G401.6 (cell line): ENCODE results near the gene TRPM4.
A peak's percentile ranks its signal among the peaks of the same experiment; 100 is the strongest.
"Not testable (repeated sequence)": the region's sequence is repeated elsewhere in the genome, so short reads cannot be mapped to it uniquely, and the experiment has no call there.

Experiments
- FAIRE-seq: peaks from 2 replicates; lab custom pipeline; 2012; peaks lifted over from hg19 to GRCh38; lab: Jason Lieb, UNC

The TRPM4 gene

DNA sequence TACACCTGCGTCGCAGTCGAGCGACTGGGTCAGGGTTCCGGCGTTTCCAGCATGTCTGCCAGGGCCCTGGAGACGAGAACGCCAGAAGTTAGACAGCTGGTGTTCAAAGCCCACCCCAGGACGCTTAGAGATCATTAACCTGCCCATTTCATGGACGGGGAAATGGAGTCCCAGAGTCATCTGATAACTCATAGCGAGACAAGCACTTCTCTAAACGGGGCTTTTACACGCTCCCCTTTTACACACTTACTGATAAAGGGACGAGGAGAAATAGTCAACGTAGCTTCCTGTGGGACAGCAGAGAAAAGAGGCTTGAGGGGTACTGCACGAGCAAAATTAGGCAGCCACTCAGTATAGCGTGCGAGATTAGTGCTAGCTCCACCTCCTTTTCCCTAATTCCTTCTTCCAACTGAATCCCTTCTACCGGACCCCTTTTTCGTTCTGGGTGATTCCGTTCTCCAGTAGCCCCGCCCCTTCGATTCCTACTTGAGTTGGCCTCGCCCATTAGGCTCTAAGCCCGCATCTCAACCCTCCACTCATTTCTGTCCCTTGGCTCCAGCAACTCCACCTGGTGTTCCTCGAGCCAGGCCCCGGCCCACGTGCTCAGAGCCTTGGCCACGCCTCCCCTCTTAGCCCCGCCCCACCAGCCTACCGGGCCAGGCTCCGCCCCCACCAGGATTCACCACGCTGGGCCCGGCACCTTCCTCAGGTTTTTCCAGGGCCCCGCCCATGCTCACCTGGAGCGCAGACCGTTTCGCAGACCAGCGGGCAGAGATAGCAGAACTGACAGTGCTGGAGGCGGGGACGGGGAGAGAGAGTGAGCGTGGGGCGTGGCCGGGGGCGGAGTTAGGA, 6.1 kb upstream of the TRPM4 start:
- FAIRE-seq: peak; percentile 99

DNA sequence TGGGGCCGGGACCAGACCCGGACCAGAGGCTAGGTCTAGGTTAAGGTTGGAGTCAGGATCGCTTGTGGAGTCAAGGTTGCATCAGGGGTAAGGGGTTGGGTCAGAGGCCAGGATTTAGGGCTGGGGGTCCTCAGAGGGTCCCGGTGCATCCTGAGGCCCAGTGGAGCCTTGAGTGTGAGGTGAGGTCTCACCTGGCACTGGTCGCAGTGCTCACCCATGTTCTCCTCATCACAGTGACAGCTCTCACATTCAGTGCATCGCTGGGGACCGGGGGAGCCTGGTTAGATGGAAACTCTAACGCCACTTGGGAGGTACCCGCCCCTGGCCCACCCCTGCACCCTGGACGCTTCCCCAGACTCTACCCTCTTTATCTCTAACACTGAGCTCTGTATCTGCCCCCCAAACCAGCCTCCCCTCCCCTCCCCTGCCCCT, 5.5 kb upstream of the TRPM4 start:
- no peak for FAIRE-seq

DNA sequence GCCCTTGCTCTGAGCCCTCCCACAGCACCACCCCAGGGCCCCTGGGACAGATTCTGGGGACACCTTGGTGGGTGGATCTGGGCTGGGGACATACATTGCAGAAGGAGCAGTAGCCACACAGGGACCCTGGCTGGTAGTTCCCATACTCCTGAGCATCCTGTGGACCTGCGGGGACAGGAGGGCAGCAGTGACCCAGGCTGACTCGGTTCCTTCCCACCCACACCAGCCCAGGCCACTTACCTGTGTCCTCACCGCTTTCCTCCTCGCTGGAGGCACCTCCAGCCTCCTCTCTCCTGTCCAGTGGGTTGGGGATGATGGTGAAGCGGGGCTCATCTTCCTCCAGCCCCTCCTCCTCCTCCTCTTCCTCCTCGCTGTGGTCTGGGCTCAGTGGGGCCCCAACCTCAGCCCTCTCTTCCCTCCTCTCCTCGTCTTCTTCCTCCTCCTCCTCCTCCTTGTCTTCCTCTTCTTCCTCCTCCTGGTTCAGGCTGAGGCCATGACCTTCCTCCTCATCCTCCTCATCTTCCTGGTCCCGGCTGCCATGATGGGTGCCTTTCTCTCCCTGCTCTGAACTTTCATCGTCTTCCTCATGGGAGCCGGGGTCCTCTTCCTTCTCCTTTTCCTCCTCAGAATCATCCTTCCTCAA, 4.3 kb upstream of the TRPM4 start:
- FAIRE-seq: no peak

DNA sequence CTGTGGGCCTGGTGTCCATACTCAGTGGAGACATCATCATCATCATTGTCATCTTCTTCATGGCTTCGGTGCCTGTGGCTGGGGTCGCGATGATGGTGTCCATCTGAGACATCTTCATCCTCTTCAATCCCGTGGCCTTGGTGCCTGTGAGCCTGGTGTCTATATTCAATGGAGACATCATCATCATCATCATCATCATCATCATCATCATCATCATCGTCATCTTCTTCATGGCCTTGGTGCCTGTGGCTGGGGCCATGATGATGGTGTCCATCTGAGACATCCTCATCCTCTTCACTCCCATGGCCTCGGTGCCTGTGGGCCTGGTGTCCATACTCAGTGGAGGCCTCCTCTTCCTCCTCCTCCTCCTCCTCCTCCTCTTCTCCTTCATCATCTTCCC, 3.3 kb upstream of the TRPM4 start:
- FAIRE-seq: no peak

DNA sequence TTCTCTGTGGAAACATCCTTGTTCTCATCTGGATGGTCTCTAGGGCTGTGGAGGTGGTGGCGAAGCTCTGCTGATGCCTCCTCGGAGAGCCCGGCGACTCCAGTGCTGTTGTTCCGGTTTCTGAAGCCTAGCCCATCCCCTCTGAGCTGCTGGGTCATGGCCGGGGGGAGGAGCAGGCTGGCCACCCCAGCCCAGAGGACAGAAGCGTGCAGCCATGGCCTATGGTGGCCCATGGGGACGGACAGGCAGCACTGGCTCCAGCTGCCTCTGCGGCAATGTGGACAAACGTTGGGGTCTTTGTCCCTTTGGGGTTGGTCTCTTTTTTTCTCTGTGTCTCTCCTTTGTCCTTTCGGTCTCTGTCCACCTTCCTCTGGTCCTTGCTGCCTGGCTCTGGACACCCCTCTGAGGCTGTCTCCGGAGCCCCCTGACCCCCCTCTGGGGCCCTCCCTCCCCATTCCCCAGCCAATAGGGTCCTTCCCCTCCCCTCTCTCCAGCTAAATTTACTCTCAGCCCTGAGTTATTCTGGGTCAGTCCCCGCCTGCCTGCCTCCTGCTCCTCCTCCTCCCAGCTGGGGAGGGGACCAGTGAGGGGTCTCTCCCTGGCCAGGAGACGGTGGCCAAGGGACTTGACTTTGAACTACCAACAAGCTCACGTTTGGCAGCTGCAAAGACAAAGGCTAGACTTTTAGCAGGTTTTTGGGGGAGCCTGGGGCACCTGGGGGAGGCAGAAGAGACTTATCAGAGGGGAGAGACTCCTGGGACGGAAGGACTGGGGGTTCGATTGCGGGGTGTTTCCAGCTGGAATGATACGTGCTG, 2.4 kb upstream of the TRPM4 start, which contains the start of gene HRC:
TSS of gene HRC (minus strand) at position 392 of the 815 bp plus-strand sequence. CDS start at position 233, 159 bp downstream.
- no peak for FAIRE-seq

DNA sequence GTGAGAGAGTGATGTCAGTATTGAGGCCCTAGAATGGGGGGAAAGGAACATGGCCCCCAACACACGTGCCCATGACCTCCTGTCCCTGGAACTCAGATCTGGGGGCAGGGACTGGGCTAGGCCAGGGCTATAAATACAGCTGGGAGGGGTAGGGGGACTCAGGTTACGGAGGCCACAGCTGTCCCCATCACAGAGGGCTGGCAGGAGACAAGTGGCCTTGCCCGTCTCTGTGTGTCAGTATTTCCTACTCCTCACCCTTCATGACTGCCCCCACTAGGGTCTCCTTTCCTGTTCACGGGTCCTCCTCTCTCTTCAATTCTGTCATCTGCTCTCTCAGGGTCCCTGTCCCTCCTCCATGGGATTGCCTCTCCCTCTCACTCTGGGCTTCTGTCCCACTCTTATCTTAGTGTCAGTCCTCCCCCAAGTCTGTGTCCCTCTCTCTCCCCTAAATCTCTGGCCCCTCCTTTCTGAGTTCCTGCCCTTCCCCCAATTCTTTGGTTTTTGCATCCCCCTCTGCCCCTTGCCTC, 1.7 kb upstream of the TRPM4 start:
- no peak for FAIRE-seq

DNA sequence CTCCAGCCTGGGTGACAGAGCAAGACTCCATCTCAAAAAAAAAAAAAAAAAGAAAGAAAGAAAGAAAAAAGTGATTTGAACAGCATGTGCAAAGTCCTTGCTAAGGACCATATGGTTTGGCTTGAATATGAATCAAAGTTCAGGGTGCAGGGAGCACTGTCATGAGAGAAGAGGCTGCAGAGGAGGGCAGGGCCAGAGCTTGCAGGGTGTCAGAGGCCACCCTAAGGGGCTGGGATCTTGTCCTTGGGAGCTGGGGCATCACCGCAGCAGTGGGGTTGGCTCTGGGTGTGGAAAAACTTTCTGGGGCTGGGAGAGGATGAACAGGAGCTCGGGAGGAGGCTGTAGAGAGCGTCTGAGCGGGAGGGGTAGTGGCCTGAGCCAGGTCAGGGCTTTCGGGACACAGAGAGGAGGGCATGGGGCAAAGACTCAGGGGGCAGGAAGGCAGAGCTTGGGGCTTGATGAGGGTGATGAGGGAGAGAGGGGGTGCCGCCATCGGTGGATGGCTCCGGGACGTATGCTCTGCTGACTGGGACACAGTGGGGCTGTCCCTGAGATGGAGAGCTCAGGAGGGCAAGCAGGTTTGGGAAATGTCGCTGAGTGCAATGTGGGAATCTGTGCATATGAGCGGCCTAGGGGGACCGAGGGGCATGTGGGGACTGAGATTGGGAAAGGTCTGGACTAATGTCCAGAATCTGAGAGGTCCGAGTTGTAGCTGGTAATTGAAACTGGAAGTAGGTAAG, 3.0 kb downstream of the TRPM4 start:
- FAIRE-seq: no peak

DNA sequence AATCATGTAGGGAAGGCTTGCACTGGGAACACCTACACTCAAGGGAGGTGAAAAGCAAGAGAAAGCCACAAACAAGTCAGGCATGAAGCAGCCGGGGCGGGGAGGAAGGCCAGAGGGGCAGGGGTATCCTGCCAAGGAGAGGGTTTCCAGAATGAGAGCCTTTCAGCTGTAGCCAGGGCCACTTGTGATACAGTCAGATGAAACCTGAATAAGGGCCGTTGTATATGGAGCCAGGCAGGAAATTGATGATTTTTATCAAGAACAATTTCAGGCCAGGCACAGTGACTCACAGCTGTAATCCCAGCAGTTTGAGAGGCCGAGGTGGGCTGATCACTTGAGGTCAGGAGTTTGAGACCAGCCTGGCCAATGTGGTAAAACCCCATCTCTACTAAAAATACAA, 4.4 kb downstream of the TRPM4 start:
- FAIRE-seq: no peak

DNA sequence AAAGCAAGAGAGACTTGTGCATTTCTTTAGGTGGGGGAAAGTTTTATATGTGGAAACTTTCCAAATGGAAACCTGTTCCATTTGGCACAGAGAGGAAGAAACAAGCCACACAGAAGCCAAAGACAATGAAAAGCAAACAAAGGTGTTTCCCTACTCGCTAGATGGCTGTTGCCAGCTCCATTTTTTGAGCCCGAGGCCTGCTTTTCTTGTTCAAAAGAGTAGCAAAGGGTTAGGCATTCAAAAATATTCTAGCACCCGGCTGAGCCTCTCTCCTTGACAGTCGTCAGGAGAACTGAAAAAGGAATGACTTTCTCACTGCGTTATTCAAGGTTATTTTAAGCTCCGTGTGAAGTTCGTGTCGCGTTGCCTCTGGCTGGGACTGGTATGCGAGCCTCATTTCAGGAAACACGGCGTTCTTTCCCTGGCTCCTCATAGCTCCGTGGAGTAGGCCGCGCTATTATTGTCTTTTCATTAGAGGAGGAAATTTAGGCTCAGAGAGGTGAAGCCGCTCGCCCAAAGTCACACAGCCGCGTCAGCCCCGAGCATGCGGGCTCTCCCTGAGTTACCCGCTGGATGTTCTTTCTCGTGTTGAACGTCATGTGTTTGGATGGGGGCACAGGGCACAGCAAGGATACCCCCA, 7.6 kb downstream of the TRPM4 start:
- no peak for FAIRE-seq

DNA sequence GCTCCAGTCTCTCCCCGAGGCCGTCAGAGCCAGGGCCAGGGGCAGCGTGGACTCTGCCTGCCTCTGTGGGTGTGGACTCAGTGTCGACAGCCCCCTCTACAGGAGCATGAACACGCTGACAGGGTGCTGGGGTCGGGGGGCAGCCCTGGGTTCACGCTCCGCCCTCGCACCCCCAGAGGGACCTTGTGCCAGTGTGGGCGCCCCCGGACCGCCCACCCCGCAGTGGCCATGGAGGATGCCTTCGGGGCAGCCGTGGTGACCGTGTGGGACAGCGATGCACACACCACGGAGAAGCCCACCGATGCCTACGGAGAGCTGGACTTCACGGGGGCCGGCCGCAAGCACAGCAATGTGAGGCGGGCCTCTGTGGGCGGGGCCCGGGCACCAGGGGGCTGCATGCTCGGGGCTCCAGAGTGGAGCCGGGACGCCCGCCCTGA, 8.3 kb downstream of the TRPM4 start:
- FAIRE-seq: no peak

DNA sequence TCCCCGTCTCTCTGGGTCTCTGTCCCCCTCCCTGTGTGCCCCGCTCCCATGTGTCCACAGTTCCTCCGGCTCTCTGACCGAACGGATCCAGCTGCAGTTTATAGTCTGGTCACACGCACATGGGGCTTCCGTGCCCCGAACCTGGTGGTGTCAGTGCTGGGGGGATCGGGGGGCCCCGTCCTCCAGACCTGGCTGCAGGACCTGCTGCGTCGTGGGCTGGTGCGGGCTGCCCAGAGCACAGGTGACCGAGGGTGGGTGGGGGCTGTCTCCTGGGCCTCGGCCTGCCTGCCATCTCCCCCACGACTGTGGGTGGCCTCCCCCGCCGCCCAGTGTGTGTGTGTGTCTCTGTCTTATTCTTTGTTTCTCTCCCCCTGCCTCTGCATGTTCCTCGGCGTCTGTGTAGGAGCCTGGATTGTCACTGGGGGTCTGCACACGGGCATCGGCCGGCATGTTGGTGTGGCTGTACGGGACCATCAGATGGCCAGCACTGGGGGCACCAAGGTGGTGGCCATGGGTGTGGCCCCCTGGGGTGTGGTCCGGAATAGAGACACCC, 10.3 kb downstream of the TRPM4 start:
- no peak for FAIRE-seq

DNA sequence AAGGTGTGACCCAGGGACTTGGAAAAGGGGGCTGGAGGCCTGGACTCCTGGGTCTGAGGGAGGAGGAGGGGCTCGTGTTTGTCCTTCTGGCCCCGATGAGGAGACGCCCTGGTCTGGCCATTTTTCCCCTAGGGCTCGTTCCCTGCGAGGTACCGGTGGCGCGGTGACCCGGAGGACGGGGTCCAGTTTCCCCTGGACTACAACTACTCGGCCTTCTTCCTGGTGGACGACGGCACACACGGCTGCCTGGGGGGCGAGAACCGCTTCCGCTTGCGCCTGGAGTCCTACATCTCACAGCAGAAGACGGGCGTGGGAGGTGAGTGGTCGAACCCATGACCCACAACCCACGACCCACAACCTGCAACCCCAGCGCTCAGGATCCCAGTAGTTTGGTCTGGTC, 10.8 kb downstream of the TRPM4 start:
- no peak for FAIRE-seq

DNA sequence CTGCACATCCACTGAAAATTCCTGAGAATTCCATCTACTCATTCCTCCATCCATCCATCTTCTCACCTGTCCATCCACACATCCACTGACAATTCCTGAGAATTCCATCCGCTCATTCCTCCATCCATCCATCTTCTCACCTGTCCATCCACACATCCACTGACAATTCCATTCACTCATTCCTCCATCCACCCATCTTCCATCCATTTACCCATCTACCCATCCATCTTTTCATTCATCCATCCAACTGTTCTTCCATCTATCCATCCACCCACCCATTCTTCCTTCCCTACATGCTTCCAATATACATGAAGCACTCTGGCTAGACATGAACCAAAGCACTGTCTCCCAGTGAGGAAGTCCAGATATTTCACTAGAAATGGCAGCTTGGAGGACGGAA, 15.6 kb downstream of the TRPM4 start:
- no peak for FAIRE-seq

DNA sequence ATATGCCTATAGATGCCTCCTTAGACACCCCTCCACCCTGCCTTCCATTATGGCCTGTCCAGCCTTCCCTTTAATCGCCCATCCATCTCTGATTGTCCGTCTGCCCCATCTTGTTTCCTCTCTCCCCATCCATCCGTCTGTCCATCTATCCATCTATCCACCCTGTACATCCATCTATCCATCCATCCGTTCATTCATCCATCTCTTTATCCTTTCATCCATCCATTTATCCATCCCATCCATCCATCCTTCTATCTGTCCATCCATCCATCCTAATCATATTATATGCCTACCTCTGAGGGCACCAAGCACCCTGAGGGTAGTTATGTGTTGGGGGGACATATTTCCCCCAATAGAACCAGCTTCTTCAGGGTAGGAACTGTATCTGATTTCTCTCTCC, 23.1 kb downstream of the TRPM4 start:
- no peak for FAIRE-seq

DNA sequence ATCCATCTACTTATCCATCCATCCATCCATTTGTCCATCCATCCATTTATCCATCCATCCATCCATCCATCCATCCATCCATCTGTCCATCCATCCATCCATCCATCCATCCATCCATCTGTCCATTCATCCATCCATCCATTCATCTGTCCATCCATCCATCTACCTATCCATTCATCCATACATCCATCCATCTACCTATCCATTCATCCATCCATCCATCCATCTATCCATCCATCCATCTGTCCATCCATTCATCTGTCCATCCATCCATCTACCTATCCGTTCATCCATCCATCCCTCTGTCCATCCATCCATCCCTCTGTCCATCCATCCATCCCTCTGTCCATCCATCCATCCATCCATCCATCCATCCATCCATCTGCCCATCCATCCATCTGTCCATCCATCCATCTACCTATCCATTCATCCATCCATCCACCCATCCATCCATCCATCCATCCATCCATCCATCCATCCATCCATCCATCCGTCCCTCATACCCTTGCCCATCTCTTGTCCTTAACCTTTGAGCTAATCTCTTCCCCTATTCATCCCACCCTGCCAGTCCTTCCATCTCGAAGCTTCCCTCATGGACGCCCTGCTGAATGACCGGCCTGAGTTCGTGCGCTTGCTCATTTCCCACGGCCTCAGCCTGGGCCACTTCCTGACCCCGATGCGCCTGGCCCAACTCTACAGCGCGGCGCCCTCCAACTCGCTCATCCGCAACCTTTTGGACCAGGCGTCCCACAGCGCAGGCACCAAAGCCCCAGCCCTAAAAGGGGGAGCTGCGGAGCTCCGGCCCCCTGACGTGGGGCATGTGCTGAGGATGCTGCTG, 24.6 kb downstream of the TRPM4 start:
- FAIRE-seq: not testable (repeated sequence)

DNA sequence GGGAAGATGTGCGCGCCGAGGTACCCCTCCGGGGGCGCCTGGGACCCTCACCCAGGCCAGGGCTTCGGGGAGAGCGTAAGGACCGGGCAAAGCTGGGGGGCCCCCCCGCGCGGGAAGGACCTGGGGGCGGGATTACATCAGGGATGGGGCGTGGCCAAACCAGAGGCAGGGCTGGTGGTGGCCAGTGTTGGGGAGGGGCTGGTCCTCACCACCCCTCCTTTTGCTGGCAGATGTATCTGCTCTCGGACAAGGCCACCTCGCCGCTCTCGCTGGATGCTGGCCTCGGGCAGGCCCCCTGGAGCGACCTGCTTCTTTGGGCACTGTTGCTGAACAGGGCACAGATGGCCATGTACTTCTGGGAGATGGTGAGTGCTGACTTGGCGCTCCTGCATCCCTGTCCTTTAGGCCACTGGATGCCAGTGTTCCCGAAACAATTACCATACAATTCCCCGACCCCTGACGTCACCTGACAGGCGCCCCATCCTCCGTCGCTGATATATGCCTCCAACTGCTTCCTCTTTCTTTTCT, 25.3 kb downstream of the TRPM4 start:
- no peak for FAIRE-seq

DNA sequence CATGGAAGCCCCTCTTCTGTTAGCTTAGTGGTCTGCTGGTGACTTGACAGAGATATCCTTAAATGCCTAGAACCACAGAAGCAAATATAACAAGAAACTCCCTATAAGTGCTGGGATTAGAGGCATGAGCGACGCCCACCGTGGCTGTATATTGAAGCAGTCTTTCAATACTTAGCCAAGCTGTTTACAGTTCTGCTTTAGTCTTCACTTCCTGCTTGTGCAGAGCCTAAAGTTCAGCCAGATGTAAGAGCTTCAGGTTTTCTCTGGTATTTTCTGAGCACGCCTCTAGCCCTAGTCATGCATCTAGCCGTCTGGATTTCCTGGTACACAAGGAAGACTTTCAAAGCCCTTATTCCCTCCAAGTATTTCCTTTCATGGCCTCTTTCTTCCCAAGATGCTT, 28.5 kb downstream of the TRPM4 start:
- no peak for FAIRE-seq

DNA sequence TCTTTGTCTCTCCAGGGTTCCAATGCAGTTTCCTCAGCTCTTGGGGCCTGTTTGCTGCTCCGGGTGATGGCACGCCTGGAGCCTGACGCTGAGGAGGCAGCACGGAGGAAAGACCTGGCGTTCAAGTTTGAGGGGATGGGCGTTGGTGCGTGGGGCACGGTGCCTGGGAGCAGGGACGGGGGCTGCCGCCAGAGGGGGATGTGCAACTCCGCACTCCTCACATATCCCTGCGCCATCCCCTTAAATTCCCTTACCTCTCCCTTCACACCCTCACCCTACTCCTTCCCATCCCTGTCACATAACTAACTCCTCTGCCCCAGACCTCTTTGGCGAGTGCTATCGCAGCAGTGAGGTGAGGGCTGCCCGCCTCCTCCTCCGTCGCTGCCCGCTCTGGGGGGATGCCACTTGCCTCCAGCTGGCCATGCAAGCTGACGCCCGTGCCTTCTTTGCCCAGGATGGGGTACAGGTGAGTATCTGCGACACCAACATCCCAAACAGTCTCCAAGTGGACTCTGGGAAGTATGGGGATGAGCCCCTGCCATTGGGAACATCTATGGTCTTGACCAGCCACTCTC, 31.1 kb downstream of the TRPM4 start:
- no peak for FAIRE-seq

DNA sequence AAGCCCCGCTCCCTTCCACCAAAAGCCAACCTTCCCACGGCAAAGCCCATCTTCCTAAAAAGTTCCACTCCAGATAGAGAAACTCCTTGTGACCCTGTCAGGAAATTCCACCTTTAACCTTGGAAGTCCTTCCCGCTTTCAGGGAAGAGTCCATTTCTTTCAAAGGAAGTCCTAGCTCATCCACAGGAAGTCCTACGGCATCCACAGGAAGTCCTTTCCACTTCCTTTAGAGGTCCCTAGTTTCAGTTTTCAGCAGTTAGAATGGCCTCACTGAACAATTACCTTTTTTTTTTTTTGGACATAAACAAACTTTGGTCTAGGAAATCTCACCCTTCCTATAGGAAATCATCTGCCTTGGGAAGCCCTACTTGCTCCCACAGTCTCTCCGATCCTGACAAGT, 31.7 kb downstream of the TRPM4 start:
- no peak for FAIRE-seq

DNA sequence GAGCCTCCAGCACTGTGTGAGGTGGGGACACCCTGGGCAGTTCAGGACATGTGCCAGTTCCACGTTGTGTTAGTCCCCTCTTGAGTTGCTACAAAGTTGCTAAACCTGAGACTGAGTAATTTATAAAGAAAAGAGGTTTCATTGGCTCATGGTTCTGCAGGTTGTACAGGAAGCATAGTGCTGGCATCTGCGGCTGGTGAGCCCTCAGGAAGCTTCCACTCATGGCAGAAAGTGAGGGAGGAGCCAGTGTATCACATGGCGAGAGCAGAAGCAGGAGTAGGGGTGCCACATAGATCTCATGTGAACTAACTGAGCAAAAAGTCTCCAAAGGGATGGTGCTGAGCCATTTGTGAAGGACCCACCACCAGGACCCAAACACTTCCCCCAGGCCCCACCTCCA, 33.2 kb downstream of the TRPM4 start:
- no peak for FAIRE-seq
